HepG2 (cell line): ENCODE measurements around the gene LSM10. TPM values are rescaled to one million over a fixed set of nuclear protein-coding genes. Genes with fewer than 3 reads are reported as not detected.

Source experiments
- CERS6 ChIP-seq: sonication (generic); formaldehyde crosslinking; IDR thresholded peaks from 2 replicates; pipeline ENCODE4 v1.5.0; 2020; ENCODE audit warnings: missing genetic modification reagents
- FOXC1 ChIP-seq: sonication (generic); formaldehyde crosslinking; IDR thresholded peaks from 2 replicates; pipeline ENCODE4 v1.8.0; 2022; ENCODE audit warnings: mild to moderate bottlenecking, missing genetic modification reagents, borderline replicate concordance
- MXD4 ChIP-seq: IDR thresholded peaks from 2 replicates; pipeline ENCODE4 v1.6.1; 2016; ENCODE audit warnings: mild to moderate bottlenecking, missing biosample characterization, missing genetic modification reagents
- MYPOP ChIP-seq: sonication (generic); formaldehyde crosslinking; IDR thresholded peaks from 2 replicates; pipeline ENCODE4 v1.8.1; 2023; ENCODE audit warnings: mild to moderate bottlenecking, moderate library complexity, missing genetic modification reagents
- NFRKB ChIP-seq: fragments of 450-650 bp; IDR thresholded peaks from 2 replicates; pipeline ENCODE4 v1.6.1; 2017
- POGK ChIP-seq: sonication (generic); formaldehyde crosslinking; conservative IDR thresholded peaks from 2 replicates; pipeline ENCODE4 v1.8.0; 2022; ENCODE audit warnings: mild to moderate bottlenecking, moderate library complexity, missing genetic modification reagents
- RBAK ChIP-seq: sonication (generic); formaldehyde crosslinking; IDR thresholded peaks from 2 replicates; pipeline ENCODE4 v1.5.1; 2020; ENCODE audit warnings: mild to moderate bottlenecking, missing genetic modification reagents
- REXO4 ChIP-seq: sonication (generic); formaldehyde crosslinking; IDR thresholded peaks from 2 replicates; pipeline ENCODE4 v1.8.0; 2022; ENCODE audit warnings: missing genetic modification reagents, mild to moderate bottlenecking, borderline replicate concordance
- SMAD9 ChIP-seq: sonication (generic); formaldehyde crosslinking; IDR thresholded peaks from 2 replicates; pipeline ENCODE4 v1.5.1; 2020; ENCODE audit warnings: mild to moderate bottlenecking, missing genetic modification reagents
- ZFAT ChIP-seq: sonication (generic); formaldehyde crosslinking; conservative IDR thresholded peaks from 2 replicates; pipeline ENCODE4 v1.8.1; 2023; ENCODE audit warnings: missing genetic modification reagents, inconsistent platforms
- ZNF138 ChIP-seq: sonication (generic); formaldehyde crosslinking; IDR thresholded peaks from 2 replicates; pipeline ENCODE4 v1.5.0; 2020; ENCODE audit warnings: mild to moderate bottlenecking, low read depth, missing genetic modification reagents
- ZNF235 ChIP-seq: sonication (generic); formaldehyde crosslinking; IDR thresholded peaks from 2 replicates; pipeline ENCODE4 v1.8.1; 2023; ENCODE audit warnings: mild to moderate bottlenecking, missing genetic modification reagents, borderline replicate concordance
- ZNF296 ChIP-seq: sonication (generic); formaldehyde crosslinking; conservative IDR thresholded peaks from 2 replicates; pipeline ENCODE4 v1.5.0; 2020; ENCODE audit warnings: mild to moderate bottlenecking, missing genetic modification reagents
- ZNF546 ChIP-seq: sonication (generic); formaldehyde crosslinking; conservative IDR thresholded peaks from 2 replicates; pipeline ENCODE4 v1.8.1; 2023; ENCODE audit warnings: mild to moderate bottlenecking, missing genetic modification reagents
- ZNF780A ChIP-seq: sonication (generic); formaldehyde crosslinking; IDR thresholded peaks from 2 replicates; pipeline ENCODE4 v1.8.0; 2022; ENCODE audit warnings: mild to moderate bottlenecking, missing genetic modification reagents, moderate library complexity
- ZNF891 ChIP-seq: sonication (generic); formaldehyde crosslinking; IDR thresholded peaks from 2 replicates; pipeline ENCODE4 v1.5.0; 2020; ENCODE audit warnings: mild to moderate bottlenecking, missing genetic modification reagents
- polyA plus RNA-seq, 8 experiments: library from polyadenylated mRNA; depleted of rRNA in 3 of 8; stranded (reverse) in 7 of 8; unstranded in 1 of 8; fragments of >200 nt; fragmentation: Illumina TruSeq in 4 of 8; extraction: Trizol in 4 of 8; gene quantifications; 2 replicates each; pipeline versions ENCODE4 v1.2.1 to v1.2.3, GENCODE V29; 2011 to 2016; ENCODE audit warnings: low read depth in 4 of 8, missing spikeins in 1 of 8, mixed read lengths in 1 of 8; ENCODE audit not compliant: insufficient read depth in 1 of 8
- total RNA-seq, 5 experiments: library from RNA; depleted of rRNA; stranded (reverse); fragments of >200 nt; fragmentation: Illumina TruSeq; extraction: Trizol; gene quantifications; 2 replicates each; pipeline ENCODE4 v1.2.3, GENCODE V29; 2016; ENCODE audit warnings: low read depth in 1 of 5
- TF ChIP-seq, protein P1 (sequence below): sonication (generic); formaldehyde crosslinking; IDR thresholded peaks from one replicate; pipeline ENCODE4 v1.5.1; 2020; ENCODE audit warnings: mild to moderate bottlenecking, missing genetic modification reagents; ENCODE audit errors: not compliant biosample characterization

Gene LSM10
- total and polyA plus RNA-seq, 2 of the 13 experiments (the other 11 are each of a cell fraction or from before 2014, with no cell fraction given) = 14.0 to 52.0 TPM

- TF ChIP-seq MYPOP (CRISPR knock-in tag) (peak; percentile 86), NFRKB (no peak), RBAK (CRISPR knock-in tag) (no peak), ZNF138 (CRISPR knock-in tag) (no peak), ZNF296 (CRISPR knock-in tag) (no peak), SMAD9 (CRISPR knock-in tag) (no peak), ZNF780A (CRISPR knock-in tag) (no peak; the same call in 1 of the 2 replicates), REXO4 (no peak), FOXC1 (CRISPR knock-in tag) (0 out of 2 replicates have a peak, but pooled peaks have one; percentile 46), ZNF235 (no peak), CERS6 (no peak), ZFAT (CRISPR knock-in tag) (peak; percentile 64; the same call in 1 of the 2 replicates), ZNF891 (CRISPR knock-in tag) (peak; percentile 81; the same call in 1 of the 2 replicates), ZNF546 (CRISPR knock-in tag) (no peak), MXD4 (CRISPR knock-in tag) (no peak), POGK (CRISPR knock-in tag) (peak; percentile 83)
- TF ChIP-seq, protein P1, sequence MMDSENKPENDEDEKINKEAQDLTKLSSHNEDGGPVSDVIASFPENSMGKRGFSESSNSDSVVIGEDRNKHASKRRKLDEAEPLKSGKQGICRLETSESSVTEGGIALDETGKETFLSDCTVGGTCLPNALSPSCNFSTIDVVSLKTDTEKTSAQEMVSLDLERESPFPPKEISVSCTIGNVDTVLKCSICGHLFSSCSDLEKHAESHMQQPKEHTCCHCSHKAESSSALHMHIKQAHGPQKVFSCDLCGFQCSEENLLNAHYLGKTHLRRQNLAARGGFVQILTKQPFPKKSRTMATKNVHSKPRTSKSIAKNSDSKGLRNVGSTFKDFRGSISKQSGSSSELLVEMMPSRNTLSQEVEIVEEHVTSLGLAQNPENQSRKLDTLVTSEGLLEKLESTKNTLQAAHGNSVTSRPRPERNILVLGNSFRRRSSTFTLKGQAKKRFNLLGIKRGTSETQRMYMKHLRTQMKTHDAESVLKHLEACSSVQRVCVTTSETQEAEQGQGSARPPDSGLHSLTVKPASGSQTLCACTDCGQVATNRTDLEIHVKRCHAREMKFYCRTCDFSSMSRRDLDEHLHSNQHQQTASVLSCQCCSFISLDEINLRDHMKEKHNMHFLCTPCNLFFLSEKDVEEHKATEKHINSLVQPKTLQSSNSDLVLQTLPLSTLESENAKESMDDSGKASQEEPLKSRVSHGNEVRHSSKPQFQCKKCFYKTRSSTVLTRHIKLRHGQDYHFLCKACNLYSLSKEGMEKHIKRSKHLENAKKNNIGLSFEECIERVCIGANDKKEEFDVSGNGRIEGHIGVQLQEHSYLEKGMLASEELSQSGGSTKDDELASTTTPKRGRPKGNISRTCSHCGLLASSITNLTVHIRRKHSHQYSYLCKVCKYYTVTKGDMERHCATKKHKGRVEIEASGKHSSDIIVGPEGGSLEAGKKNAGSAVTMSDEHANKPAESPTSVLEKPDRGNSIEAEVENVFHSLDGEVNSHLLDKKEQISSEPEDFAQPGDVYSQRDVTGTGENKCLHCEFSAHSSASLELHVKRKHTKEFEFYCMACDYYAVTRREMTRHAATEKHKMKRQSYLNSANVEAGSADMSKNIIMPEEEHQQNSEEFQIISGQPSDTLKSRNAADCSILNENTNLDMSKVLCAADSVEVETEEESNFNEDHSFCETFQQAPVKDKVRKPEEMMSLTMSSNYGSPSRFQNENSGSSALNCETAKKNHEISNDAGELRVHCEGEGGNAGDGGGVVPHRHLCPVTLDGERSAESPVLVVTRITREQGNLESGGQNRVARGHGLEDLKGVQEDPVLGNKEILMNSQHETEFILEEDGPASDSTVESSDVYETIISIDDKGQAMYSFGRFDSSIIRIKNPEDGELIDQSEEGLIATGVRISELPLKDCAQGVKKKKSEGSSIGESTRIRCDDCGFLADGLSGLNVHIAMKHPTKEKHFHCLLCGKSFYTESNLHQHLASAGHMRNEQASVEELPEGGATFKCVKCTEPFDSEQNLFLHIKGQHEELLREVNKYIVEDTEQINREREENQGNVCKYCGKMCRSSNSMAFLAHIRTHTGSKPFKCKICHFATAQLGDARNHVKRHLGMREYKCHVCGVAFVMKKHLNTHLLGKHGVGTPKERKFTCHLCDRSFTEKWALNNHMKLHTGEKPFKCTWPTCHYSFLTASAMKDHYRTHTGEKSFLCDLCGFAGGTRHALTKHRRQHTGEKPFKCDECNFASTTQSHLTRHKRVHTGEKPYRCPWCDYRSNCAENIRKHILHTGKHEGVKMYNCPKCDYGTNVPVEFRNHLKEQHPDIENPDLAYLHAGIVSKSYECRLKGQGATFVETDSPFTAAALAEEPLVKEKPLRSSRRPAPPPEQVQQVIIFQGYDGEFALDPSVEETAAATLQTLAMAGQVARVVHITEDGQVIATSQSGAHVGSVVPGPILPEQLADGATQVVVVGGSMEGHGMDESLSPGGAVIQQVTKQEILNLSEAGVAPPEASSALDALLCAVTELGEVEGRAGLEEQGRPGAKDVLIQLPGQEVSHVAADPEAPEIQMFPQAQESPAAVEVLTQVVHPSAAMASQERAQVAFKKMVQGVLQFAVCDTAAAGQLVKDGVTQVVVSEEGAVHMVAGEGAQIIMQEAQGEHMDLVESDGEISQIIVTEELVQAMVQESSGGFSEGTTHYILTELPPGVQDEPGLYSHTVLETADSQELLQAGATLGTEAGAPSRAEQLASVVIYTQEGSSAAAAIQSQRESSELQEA (CRISPR knock-in tag) = no peak
These were observed 11.2 kb downstream of the LSM10 start (continued) for GRCh38 chr1:36386265-36387140.
